Epithelial cell of alveolus of lung (primary cell): ENCODE data around the gene TRAPPC2. TPM values are rescaled to one million over a fixed set of nuclear protein-coding genes. Genes with fewer than 3 reads are reported as not detected.

Source experiments
- total RNA-seq: library from RNA; depleted of rRNA; stranded (reverse); fragments of >200 nt; gene quantifications from 2 replicates; pipeline ENCODE4 v1.2.1, GENCODE V29; 2015

Gene TRAPPC2
- 5.6 and 20.6 TPM in 2 replicates for total RNA-seq

GRCh38 chrX:13734278-13735172 is at the start of gene TRAPPC2, which contains the start of gene OFD1:
TRAPPC2 (minus strand) TSS chrX:13734620; CDS start chrX:13719963, 14,657 bp downstream.
OFD1 (plus strand) TSS chrX:13734748; CDS start chrX:13735072, 324 bp downstream.

GRCh38 chrX:13688958-13689740 is 45.3 kb downstream of the TRAPPC2 start, which contains the start of gene RAB9A:
RAB9A (plus strand) TSS chrX:13689128; CDS start chrX:13708747, 19,619 bp downstream.

Other genes starting within 250 kb of the TRAPPC2 start
- not detected in 2 replicates for gene EGFL6, start 165.0 kb downstream of the TRAPPC2 start, total RNA-seq
- 1.2 and 1.7 TPM in 2 replicates for gene TCEANC, start 81.5 kb downstream of the TRAPPC2 start, total RNA-seq
- gene RAB9A, start 45.5 kb downstream of the TRAPPC2 start, total RNA-seq, result 19.9 and 38.9 TPM in 2 replicates
- gene OFD1, start 128 bp upstream of the TRAPPC2 start, total RNA-seq, result 3.7 and 17.2 TPM in 2 replicates
- 2.3 and 5.3 TPM in 2 replicates for gene GPM6B, start 82.5 kb upstream of the TRAPPC2 start, total RNA-seq